PC-9 (cell line): Measurements from ENCODE around the gene GRN.

Experiments used
- EZH2 ChIP-seq: fragments of 200-600 bp; sonication (generic); IDR thresholded peaks from 2 replicates; pipeline ENCODE4 v1.8.0; 2017; ENCODE audit warnings: antibody characterized with exemption, low read depth
- TF ChIP-seq, protein P1 (sequence below): fragments of 200-600 bp; sonication (generic); conservative IDR thresholded peaks from 2 replicates; pipeline ENCODE4 v1.6.1; 2017; ENCODE audit warnings: mixed run types, antibody characterized with exemption, mild to moderate bottlenecking, moderate library complexity

DNA sequence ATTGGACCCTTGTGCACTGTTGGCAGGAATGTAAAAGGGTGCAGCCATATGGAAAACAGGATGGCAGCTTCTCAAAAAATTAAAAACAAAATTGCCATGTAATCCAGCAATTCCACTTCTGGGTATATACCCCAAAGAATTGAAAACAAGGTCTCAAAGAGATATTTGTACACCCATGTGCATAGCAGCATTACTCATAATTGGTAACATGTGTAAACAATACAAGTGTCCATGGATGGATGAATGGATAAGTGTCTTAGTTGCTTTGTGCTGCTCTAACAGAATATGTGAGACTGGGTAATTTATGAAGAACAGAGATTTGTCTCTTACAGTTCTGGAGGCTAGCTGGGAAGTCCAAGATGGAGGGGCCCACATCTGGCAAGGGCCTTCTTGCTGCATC lies 40.5 kb upstream of the GRN start:
- TF ChIP-seq, protein P1, sequence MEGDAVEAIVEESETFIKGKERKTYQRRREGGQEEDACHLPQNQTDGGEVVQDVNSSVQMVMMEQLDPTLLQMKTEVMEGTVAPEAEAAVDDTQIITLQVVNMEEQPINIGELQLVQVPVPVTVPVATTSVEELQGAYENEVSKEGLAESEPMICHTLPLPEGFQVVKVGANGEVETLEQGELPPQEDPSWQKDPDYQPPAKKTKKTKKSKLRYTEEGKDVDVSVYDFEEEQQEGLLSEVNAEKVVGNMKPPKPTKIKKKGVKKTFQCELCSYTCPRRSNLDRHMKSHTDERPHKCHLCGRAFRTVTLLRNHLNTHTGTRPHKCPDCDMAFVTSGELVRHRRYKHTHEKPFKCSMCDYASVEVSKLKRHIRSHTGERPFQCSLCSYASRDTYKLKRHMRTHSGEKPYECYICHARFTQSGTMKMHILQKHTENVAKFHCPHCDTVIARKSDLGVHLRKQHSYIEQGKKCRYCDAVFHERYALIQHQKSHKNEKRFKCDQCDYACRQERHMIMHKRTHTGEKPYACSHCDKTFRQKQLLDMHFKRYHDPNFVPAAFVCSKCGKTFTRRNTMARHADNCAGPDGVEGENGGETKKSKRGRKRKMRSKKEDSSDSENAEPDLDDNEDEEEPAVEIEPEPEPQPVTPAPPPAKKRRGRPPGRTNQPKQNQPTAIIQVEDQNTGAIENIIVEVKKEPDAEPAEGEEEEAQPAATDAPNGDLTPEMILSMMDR: no peak
- no peak for TF ChIP-seq EZH2
